NCI-H1436 treated with DMSO at 0.1 percent for 48 hours (cell line): ENCODE measurements around the gene SFT2D3.

Source experiments
- DNase-seq: peaks from one replicate; lab custom pipeline; 2025; lab: John Stamatoyannopoulos, UW

Gene SFT2D3

DNA sequence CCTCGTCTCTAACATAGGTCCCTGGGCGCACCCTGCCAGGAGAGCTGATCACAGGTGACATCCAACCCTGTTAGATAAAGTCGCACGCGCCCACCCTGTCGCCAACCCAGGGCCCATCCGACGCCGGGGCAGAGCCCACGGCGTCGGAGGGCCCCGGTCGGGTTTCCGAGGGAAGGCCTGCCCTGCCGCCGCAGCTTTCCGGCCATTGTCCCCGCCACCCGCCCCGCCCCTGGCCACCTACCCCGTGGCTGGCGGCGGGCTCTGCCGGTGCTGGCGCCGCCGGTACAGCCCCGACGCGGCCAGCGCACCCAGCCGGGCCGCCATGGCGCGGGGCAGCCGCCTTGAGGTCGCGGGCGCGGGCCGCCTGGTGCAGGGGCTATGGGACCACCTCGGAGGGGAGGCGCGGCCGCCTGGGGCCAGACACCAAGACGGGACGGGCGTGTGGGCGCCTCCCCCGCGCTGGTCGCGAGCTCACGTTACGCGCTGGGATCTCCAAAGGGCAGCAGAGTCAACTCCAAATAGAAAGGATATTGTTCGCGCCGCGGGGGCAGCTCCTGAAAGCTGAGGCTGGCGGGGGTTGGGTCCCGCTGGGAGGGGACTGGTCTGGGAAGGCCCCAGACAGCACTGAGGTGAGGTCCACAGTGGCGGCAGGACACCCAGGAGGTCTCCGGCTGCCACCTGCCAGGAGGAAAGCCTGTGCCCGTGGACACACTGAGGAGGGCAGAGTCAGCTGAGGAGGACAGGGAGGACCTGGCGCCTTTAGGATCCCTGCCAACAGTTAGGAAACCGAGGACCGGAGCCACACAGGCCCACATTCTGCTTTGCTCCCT lies 37.0 kb upstream of the SFT2D3 start:
- DNase-seq = no peak

DNA sequence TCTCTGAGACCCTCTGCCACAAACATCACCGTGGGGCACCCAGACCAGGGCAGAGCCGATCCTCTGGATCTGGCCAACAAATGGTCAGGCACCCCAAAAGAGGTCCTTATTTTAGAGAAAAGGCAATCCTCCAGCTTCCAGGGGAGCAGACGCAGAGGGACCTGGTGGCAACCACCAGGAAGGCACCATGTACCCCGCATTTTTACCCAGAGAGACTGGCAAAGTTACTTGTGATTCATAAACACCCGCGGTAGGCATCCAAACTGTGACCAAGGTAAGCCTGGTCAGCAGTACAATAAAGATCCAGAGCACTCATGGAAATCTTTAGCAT lies 36.4 kb upstream of the SFT2D3 start:
- DNase-seq = no peak

DNA sequence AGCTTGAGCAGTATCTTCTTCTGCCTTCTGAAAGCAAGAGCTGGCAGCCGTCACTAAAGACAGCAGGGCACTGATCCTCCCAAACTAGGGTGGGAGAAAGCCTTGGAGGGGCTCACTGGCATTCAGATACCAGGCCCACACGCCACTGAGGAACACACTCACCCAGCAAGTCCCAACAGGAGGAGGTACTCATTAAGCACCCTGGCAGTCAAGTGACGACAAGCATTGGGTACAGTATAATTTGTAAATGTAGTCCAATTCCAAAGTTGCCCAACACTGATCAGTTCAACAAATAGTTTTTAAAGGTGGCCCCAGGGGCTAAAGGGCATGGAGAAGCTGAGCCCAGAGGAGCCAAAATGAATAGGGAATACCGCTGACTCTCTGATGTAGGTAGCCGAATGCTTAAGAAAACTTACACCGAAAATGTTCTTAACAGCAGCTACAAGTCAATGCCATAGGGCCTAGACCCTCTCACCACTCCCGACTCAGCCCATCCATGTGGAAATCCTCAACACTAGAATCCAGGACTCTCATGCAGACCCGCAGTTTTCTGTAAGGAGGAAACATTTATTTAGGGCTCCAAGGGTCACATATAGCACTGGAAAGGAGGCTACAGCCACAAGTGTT lies 35.9 kb upstream of the SFT2D3 start:
- no peak for DNase-seq

DNA sequence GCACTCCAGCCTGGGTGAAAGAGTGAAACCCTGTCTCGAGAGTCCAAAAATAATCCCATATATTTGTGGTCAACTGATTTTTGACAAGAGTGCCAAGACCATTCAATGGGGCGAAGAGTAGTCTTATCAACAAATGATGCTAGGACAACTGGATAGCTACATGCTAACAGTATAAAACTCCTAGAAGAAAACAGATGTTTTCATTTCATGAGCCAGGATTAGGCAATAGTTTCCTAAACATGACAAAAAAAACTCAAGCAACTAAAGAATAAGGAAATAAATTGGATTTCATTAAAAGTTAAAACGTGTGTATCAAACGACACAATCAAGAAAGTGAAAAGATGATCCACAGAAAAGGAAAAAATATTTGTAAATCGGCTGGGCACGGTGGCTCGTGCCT lies 32.2 kb upstream of the SFT2D3 start:
- no peak for DNase-seq

DNA sequence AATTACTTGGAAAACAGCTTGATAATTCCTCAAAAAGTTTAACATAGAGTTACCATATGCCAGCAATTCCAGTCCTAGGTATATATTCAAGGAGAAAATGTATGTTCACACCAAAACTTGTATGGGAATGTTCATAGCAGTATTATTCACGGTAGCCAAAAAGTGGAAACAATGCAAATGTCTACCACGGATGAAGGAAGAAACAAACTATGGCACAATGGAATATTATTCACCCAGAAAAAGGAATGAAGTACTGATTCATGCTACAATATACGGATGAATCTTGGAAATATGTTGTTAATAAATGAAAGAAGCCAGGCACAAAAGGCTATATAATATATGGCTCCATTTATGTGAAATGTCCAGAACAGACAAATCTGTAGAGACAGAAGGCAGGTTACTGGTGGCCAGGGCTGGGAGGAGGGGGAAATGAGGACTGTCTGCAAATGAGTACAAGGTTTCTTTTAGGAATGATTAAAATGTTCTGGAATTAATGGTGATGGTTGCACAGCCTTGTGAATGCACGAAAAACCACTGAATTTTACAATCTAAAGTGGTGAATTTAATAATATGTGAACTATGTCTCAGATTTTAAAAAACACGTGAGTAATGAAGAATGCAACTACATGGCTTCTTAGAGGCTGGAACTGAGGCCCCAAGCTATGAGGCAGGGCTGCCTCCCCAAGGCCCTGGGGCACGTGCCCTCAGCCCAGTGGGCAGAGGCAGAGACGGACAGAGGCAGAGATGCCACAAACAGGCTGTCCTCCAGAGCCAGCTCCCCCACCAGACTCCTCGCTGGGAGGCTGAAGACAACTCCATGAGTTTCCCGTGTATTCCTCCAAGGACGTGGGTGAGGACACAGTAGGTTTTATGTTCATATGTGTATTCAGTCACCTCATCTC lies 31.0 kb upstream of the SFT2D3 start:
- DNase-seq = no peak

DNA sequence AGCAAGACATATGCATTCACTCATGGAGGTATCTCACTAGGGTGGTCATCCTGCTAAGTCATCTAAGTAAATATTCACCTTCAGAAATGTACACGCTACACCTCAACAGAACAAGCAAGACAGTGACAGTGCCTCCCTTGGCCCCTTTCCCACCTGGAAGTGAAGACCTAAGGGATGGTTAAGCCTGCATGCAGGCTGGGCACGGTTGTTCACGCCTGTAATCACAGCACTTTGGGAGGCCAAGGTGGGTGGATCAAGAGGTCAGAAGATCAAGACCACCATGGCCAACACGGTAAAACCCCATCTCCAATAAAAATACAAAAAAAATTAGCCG lies 30.4 kb upstream of the SFT2D3 start:
- no peak for DNase-seq

DNA sequence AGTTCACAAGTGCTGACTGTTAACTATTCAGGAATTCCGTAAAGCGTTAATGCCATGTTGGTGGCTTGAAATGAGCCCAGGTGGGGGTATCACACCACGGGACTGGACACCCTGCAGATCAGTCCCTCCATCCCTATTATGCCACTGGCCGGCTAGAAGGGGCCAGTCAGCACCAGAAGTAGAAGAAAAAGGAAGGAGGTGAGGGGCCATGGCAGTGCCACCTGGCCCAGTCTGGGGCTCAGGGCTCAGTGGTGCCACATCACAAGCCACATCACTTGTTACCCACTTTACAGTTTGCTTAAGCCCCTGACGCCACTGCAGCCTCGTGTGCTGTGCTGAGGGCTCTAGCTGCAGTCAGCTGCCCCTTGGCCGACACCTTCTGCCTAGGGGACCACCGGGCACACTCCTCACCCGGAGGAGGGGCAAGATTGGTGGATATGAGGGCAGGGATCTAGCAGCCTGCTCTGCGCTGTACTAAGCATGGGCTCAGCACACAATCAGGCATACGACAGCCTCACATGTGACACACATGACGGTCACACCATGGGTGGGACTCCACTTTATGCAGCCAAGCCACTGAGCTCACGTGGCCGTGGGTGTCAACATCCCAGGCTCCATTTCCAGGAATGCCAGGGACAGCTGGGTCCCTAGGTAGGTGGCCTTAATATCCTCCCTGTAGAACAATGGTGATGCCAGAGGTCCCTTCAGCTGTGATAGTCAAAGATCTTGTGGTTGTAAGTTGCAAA lies 29.6 kb upstream of the SFT2D3 start:
- no peak for DNase-seq

DNA sequence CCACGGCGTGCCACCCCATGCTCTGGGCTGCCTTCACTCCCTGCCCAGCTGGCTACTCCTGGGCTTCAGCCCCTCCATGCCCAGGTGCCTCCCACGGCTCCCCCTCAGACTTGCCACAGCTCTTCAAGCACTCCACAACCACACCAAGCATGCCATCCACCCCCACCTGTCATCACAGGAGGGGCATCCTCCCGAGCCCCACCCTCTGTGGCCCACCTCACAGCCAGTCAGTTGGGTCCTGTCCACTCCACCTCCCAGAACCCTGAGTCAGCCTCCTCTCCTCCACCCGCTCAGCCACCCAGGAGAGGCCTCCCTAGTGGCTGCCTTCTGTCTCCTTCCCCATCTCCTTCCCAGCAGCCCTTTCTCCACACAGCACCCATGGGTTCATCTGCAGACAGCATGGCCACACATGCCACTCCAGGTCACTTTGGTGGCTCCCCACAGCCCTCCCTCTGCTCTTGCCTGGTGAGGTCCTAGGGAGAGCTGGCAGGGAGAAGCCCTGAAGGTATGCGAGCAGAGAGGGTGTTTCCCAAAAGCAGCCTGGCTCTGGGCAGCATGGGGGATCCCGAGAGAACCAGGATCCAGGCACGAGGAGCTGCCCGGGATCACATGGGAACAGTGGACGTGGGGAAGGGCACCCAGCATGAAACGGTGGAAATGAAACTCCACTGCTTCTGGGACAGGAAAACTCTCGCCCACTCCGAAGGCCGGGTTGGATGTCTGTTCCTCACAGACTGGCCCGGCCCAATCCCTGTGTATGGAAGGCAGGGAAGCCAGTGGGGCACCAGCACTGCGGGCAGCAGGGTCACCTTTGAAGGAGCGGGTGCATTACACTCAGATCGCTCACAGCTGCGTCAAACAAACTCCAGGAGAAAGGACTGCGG lies 28.7 kb upstream of the SFT2D3 start:
- no peak for DNase-seq

DNA sequence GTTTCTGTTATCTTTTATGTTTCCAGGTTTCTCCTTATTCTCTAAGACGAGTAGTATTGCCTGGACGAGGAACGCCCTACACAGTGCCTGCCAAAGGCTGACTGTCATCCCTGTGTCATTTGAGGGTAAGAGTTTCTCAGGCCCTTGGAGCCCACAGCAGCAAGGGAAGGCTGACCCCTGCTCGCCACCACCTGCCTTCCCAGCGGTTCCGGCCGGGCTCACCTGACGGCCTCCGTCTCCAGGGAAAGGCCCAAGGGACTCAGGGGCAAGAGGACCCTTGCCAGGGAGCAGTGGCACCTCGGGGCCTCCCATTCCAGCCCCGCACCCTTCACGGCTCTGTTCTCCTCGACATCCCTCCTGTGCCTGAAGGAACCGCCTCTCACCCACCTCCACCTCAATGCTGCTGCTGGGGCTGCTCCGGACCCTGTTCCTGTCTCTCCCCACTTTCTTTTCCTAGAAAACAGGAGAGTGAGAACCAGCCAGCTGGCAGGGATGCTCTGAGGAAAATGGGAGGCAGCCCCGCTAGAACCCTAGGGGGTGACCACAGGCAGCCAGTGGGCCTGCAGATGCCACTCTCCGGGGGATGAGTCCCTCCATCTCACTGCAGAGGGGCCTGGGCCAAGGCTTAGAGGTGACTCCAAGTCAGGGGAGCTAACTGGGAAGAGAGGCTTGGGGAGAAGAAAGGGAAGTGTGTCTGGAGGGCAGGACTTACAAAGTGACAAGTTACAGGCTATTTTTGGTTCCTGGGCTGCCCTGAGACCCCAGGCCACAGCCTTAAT lies 27.8 kb upstream of the SFT2D3 start:
- no peak for DNase-seq

DNA sequence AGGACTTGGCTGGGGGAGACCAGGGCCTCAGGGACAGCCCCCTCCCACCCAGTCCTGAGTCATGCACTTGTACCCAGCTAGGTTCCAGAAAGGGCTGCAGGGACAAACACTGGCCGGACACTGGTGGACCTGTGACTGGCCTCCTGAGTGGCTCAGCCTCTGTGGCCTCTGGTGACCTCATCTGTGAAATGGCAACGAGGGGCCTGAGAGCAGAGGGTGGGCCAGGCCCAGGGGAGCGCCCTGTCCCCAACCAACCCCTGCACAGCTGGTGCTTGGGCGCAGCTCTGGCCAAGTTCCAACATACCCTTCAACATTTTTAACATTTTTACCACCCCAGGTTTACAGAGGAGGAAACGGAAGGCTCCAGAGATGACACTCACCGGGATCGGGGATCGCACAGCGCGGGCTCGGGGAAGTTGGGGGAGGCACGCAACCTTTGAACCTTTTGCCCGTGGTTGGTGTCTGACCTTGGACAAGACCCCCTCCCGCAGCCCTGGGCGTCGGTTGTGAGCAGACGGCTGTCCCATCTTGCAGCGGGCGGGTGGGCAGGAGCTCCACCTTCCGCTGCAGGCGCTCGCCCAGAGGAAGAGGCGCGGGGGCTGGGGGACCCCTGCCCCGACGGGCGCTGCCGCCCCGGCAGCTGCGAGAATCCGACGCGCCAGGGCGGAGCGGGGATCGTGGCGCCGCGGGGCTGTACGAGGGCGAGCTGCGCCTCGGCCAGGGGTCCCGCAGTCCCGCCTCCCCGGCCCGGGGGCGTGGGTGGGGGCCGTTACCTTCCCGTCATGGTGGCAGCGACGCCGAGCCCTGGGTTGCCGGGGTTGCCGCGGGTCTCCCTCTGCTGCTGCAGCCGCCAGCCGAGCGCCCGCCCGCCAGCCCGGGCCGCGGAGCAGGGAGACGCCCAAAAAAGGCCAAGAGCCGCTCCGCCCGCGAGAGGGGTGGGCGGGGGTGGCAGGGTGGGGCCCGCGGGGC lies 26.8 kb upstream of the SFT2D3 start:
- DNase-seq = no peak

DNA sequence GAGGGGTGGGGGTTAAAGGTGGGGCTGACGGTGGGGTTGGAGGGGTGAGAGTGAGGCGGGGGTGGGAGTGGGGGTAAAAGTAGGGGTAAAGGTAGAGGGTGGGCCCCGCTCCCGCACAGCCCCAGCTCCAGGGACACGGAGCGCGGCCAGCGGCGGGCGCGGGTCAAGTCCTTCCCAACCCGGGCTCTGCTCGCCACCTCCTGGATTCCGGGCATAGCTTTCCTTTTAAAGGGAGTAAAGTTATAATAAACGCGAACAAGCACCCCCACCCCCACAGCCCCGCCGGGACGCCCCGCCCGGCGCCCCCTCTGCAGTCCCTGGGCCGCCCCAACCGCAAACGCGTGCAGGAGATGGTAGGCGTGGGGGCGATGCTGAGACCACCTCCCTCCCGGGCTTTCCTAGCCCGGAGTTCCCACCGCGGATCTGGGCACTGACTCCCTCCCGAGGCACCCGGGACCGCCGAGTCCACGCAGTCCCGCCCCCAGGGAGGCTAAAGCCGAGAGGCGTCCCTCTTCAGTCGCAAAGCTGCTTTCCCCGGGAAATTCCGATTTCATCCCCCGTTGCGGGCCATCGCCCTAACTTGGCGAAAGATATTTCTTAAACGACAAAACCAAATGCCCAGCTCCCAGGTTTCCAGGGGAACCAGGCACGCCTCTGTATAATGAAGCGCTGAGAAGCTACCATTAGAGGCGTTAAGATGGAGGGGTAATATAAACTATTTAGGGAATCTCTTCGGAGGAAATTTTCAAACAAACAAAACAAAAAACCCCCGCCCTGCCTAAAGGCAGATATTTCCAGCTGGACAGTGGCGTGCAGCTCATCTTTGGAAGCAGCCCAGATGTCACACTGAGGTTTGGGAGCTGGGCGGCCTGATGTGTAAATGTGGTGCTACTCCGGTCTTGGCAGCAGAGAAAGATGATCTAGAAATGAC lies 25.7 kb upstream of the SFT2D3 start, which contains the start of gene LIMS2:
Gene LIMS2 (minus strand): TSS at position 200 of the 931 bp plus-strand sequence. CDS start 506 bp downstream, outside the sequence.
- no peak for DNase-seq

DNA sequence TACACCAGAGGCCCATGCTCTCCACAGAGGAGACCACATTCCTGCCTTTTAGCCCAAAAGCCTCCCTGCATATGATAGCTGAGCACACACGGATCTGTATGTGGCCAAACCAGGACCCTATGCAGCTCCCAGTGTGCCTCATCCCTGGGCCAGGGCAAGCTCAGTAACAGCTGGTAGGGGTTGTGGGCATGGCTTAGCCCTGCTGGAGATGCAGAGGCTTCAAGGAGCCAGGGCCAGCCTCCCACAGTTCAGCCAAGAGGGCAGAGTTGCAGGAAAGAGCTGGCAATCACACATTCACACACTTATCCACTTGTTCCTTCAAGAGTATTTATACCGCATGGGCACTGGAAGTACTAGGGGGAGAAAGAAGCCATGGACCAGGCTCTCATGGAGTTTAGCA lies 24.4 kb upstream of the SFT2D3 start:
- no peak for DNase-seq

DNA sequence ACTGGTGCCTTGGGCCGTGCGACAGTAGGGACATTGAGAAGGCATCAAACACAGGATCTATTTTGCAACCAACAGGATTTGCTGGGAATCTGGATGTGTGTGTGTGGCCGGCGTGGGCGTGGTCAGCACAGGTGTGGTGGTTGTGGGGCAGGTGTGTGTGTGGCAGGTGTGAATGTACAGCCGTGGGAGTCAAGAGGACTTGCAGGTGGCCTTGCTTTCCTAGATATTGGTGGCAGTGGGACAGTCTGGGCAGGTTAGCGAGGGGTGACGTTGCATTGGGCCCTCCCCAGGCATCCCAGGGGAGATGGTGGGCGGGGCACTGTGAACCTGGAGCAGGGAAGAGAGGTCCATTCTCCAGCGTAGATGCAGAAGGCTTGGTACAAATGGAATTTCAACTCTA lies 22.8 kb upstream of the SFT2D3 start:
- no peak for DNase-seq

DNA sequence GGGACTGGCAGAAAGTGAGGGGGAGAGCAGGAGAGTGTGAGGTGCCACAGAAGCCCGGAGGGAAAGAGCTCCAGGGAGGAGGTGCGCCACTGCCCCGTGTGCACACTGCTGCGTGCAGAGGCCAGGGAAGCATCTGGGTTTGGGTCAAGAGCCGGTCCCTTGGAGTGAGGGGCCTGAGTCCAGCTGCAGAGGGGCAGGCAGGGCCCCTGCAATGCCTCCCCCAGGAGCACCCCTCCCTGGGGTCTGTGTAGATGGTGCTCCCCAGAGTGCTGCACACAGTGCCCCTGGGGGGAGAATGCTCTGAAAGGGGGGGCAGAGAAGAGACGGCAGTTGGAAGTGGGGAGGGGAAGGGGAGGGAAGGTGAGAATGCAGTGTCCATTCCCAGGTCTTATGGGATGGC lies 22.3 kb upstream of the SFT2D3 start:
- DNase-seq = no peak

DNA sequence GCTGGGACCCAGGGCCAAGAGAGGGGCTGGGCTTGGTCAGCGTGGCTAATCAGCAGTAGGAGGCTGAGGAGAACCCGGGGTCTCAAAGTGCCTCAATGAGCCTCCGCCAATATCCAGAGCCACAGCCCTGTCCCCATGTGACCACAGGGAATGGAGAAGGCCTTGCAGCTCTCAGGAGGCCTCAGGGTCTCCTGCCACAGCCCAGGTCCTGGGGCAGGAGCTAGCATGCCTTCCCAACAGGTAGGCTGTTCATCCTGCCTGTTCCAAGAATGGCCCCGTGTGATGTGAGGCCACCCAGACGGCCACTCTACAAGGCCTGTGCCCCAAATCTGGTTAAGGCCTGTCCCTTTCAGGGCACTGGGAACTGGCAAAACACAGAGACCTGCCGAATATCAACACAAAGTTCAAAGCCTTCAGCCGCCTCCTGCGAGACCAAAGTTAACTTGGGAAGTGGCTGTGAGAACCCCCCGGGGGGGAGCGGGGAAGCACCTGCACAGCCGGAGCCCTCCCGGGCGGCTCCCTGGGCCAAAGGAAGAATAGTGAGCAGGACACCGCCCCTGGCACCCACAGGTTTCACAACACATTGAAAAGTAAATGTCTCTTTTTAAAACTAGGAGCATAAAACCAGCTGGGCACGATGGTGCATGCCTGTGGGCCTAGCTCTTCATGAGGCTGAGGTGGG lies 21.5 kb upstream of the SFT2D3 start:
- DNase-seq = no peak

DNA sequence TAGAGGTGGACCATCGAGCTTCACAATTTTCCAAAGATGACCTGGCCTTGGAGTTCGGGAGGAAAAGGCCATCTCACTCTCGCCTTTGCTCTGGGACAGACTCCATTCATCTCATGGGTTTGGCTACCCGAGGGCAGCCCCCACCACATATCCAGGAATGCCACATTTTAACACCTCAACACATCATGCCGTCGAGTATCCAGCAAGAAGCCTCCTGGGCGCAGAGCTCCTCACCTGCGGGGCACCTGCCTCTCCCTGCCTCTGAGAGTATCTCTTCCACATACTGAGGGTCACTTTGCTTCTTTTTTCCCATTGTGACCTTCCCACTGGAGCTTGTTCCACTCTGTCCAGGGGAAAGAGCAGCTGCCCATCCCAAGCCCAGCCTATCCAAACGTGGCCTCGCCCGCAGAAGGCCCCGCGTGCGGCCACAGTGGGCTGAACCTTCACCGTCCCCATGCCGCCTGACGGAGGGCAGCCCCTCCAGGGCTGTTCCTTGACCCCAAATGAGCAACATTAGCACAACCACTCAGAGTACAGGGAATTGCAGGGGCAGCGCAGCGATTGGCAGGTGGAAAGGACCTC lies 20.5 kb upstream of the SFT2D3 start:
- no peak for DNase-seq

DNA sequence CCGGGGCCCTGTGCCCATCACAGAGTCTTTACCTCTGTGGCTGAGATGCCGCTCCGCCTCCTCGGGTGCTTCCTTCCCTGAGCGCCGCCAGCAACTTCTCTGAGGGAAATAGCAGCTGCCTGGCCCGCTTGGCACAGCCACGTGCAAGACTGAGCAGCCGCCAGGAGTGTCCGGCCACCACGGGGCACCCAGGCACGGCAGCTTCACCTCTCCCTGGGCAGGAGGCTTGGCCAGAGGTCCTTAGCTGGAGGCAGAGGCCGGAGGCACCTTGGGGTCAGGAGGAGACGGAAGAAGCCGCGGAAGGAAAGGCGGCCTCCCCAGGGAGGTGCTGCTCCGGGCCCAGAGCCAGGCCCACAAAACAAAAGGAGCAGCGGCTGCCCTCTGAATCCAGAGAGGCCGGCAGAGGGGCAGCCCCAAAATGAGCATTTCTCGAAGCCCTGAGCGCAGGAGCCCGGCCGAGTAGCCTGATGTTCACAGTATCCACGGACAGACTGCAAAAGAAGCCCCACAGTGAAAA lies 20.0 kb upstream of the SFT2D3 start:
- DNase-seq = no peak
